ENCODE measurements around the gene LARGE1.

LARGE1 gene

DNA sequence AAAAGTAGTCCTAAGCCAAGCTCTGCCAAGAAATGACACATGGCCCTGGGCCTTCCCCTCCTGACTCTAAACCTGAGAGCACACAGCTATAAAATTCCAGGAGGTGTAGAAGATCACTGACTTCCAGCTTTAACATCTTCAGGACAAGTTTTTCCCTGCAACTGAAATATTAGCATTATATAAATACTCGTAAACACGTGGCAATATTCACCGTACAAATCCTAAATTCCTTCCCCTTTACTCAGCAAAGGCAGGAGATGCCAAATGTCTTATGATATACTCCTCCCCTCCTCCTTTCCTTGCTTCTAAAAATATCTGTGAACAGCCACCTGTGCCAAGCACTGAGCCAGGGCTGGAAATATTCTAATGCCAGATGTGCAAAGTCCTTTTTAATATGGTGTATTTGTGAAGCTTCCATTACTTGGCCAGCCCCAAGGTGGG lies 194.0 kb downstream of the LARGE1 start:
- Histone ChIP-seq H3K4me3 (ENCODE audit: low read depth, low read length, poor library complexity, severe bottlenecking) (no peak overlapping the region), H3K27me3 (ENCODE audit: insufficient read depth, low read length) (no peaks in the 10 kb centered on the region), H3F3A (ENCODE audit: insufficient read depth, low read length) (no peaks in the 10 kb centered on the region), H3K9me3 (ENCODE audit: low read length) (no peaks in the 10 kb centered on the region), H3K9ac (ENCODE audit: low read length) (no peak overlapping the region), H3K79me2 (ENCODE audit: insufficient read depth, low read length) (no peaks in the 10 kb centered on the region), H3K4me2 (ENCODE audit: low read length) (no peak overlapping the region), H3K27ac (ENCODE audit: low read depth, low read length, poor library complexity, severe bottlenecking) (no peak overlapping the region), H3K9me2 (ENCODE audit: low read depth, low read length) (no peaks in the 10 kb centered on the region), H3K4me1 (ENCODE audit: insufficient read depth, low read length, severe bottlenecking) (peaks cover 12% of the 10 kb centered on the region), H4K20me1 (ENCODE audit: insufficient read depth, low read length) (no peaks in the 10 kb centered on the region), H3K36me3 (ENCODE audit: insufficient read depth, low read length) (no peaks in the 10 kb centered on the region), H2AFZ (ENCODE audit: low read length) (no peak overlapping the region)
- no peak for TF ChIP-seq EZH2 (IDR thresholded peaks at IDR 0.05; ENCODE audit: borderline replicate concordance, low read length)
- TF ChIP-seq, protein P1, sequence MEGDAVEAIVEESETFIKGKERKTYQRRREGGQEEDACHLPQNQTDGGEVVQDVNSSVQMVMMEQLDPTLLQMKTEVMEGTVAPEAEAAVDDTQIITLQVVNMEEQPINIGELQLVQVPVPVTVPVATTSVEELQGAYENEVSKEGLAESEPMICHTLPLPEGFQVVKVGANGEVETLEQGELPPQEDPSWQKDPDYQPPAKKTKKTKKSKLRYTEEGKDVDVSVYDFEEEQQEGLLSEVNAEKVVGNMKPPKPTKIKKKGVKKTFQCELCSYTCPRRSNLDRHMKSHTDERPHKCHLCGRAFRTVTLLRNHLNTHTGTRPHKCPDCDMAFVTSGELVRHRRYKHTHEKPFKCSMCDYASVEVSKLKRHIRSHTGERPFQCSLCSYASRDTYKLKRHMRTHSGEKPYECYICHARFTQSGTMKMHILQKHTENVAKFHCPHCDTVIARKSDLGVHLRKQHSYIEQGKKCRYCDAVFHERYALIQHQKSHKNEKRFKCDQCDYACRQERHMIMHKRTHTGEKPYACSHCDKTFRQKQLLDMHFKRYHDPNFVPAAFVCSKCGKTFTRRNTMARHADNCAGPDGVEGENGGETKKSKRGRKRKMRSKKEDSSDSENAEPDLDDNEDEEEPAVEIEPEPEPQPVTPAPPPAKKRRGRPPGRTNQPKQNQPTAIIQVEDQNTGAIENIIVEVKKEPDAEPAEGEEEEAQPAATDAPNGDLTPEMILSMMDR (IDR thresholded peaks at IDR 0.05; ENCODE audit: low read length), result no peak

DNA sequence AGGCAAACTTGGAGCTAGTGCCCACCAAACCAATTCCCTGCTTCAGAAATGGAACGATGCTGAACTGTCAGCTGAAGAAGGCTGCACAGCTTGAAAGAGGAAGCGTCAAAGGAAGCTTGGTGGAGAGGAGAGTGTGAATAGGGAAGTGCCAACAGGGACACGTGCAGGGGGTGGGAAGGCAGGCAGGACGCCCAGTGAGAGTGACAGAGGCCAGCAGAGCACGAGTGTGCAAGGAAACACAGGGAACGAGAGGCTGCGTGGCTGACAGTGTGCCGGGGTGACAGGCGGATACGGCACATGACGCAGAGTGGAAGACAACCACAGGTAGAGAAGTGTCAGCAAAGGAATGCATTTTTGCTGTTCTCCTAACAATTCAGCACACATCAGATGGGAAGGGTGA lies 196.4 kb downstream of the LARGE1 start:
- no peak overlapping the region for H3K4me2 ChIP-seq (ENCODE audit: low read length)
- peaks cover 12% of the 10 kb centered on the region for H3K4me1 ChIP-seq (ENCODE audit: insufficient read depth, low read length, severe bottlenecking)
- no peak overlapping the region for H3K9ac ChIP-seq (ENCODE audit: low read length)
- H2AFZ ChIP-seq (ENCODE audit: low read length), result no peak overlapping the region
- no peak overlapping the region for H3K4me3 ChIP-seq (ENCODE audit: low read depth, low read length, poor library complexity, severe bottlenecking)
- H3K27me3 ChIP-seq (ENCODE audit: insufficient read depth, low read length), result no peaks in the 10 kb centered on the region
- TF ChIP-seq EZH2 (IDR thresholded peaks at IDR 0.05; ENCODE audit: borderline replicate concordance, low read length), result no peak
- TF ChIP-seq, protein P1 (IDR thresholded peaks at IDR 0.05; ENCODE audit: low read length), result no peak
- no peaks in the 10 kb centered on the region for H3F3A ChIP-seq (ENCODE audit: insufficient read depth, low read length)
- no peak overlapping the region for H3K27ac ChIP-seq (ENCODE audit: low read depth, low read length, poor library complexity, severe bottlenecking)
- no peaks in the 10 kb centered on the region for H3K36me3 ChIP-seq (ENCODE audit: insufficient read depth, low read length)
- no peaks in the 10 kb centered on the region for H3K9me3 ChIP-seq (ENCODE audit: low read length)
- H4K20me1 ChIP-seq (ENCODE audit: insufficient read depth, low read length), result no peaks in the 10 kb centered on the region
- no peaks in the 10 kb centered on the region for H3K9me2 ChIP-seq (ENCODE audit: low read depth, low read length)
- H3K79me2 ChIP-seq (ENCODE audit: insufficient read depth, low read length), result no peaks in the 10 kb centered on the region

DNA sequence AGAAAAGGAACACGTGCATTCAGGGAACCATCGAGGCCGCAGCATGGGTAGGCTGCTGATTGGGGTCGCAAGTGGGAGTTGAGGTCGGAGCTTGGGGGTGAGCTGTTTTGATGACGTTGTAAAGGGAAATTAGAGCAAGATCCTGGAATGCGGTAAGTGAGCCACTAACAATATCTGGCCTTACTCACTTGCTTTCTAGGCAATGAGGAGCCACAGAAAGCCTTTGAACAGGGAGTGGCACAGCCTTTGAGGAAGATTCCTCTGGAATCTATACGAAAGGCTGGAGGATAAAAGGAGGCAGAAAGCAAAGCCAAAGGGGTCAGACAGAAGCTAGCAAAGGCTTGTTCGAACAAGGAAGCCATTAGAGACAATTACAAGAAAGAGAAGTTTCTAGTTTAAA lies 197.5 kb downstream of the LARGE1 start:
- no peaks in the 10 kb centered on the region for H3K79me2 ChIP-seq (ENCODE audit: insufficient read depth, low read length)
- no peaks in the 10 kb centered on the region for H3K9me2 ChIP-seq (ENCODE audit: low read depth, low read length)
- no peak overlapping the region for H3K27ac ChIP-seq (ENCODE audit: low read depth, low read length, poor library complexity, severe bottlenecking)
- no peaks in the 10 kb centered on the region for H3F3A ChIP-seq (ENCODE audit: insufficient read depth, low read length)
- no peak overlapping the region for H3K9ac ChIP-seq (ENCODE audit: low read length)
- H3K4me3 ChIP-seq (ENCODE audit: low read depth, low read length, poor library complexity, severe bottlenecking), result no peak overlapping the region
- H3K4me1 ChIP-seq (ENCODE audit: insufficient read depth, low read length, severe bottlenecking), result peaks cover 12% of the 10 kb centered on the region
- H3K4me2 ChIP-seq (ENCODE audit: low read length), result no peak overlapping the region
- H3K36me3 ChIP-seq (ENCODE audit: insufficient read depth, low read length), result no peaks in the 10 kb centered on the region
- TF ChIP-seq, protein P1 (IDR thresholded peaks at IDR 0.05; ENCODE audit: low read length), result no peak
- no peak for TF ChIP-seq EZH2 (IDR thresholded peaks at IDR 0.05; ENCODE audit: borderline replicate concordance, low read length)
- H4K20me1 ChIP-seq (ENCODE audit: insufficient read depth, low read length), result no peaks in the 10 kb centered on the region
- no peaks in the 10 kb centered on the region for H3K9me3 ChIP-seq (ENCODE audit: low read length)
- no peaks in the 10 kb centered on the region for H3K27me3 ChIP-seq (ENCODE audit: insufficient read depth, low read length)
- H2AFZ ChIP-seq (ENCODE audit: low read length), result no peak overlapping the region
